HG03025 (cell line): ENCODE data around the gene LRRC25.
"Not testable (repeated sequence)": the region's sequence is repeated elsewhere in the genome, so short reads cannot be mapped to it uniquely, and the experiment has no call there.

Experiments used
- ATAC-seq: cut with Tn5 transposase; IDR thresholded peaks from one replicate; pipeline ENCODE4 v1.9.1; 2021; ENCODE audit warnings: mild to moderate bottlenecking, moderate library complexity; ENCODE audit not compliant: unreplicated experiment, low FRiP score

LRRC25 gene

GRCh38 chr19:18385675-18386542, 11.5 kb downstream of the LRRC25 start, which contains the start of gene GDF15:
Gene GDF15, plus strand, starts transcription at chr19:18386158. Its CDS starts 32 bp downstream, at chr19:18386190.
- no peak for ATAC-seq

DNA sequence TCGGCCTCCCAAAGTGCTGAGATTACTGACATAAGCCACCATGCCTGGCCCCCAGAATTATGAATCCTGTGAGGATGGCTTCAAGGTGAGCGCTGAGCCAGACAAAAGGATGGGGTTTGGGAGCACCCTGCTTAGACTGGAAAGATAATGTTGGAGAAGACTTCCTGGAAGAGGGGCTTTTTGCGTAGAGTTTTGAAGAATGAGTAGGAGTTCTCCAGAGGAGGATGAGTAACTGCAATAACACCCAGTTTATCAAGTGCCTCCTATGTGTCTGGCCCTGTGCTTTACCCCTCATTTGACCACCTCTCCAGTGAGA, 12.1 kb downstream of the LRRC25 start:
- ATAC-seq = no peak

- no peak for ATAC-seq
Measured at GRCh38 chr19:18384775-18385174, 12.6 kb downstream of the LRRC25 start.

GRCh38 chr19:18383622-18384021, 13.8 kb downstream of the LRRC25 start:
- not testable (repeated sequence) for ATAC-seq

GRCh38 chr19:18380843-18381242, 16.6 kb downstream of the LRRC25 start:
- ATAC-seq = no peak

GRCh38 chr19:18379803-18380747, 17.3 kb downstream of the LRRC25 start:
- ATAC-seq = no peak

- no peak for ATAC-seq
Measured at GRCh38 chr19:18377026-18377425, 20.4 kb downstream of the LRRC25 start.

GRCh38 chr19:18373892-18374629, 23.4 kb downstream of the LRRC25 start:
- ATAC-seq = no peak

DNA sequence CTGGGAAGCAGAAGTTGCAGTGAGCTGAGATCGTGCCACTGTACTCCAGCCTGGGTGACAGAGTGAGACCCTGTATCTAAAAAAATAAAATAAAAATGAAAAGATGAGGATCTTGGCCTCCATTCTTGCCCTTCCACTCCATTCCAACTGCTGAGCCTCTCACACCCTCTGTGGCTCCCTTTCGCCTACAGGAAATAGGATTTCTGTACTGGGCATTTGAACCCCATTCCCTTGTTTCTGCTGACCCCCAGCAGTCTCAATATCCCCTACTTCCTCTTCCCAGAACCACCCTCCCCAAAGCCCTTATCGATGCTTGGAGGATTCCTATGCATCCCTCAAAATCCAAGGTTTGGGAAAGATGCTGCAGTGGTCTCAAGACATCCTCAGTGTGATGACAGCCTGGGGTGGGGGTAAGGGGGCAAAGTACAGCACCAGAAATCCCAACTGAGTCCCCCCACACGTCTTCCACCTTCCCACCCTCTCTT, 24.0 kb downstream of the LRRC25 start:
- ATAC-seq = no peak

GRCh38 chr19:18368504-18369222, 28.8 kb downstream of the LRRC25 start:
- ATAC-seq = no peak

DNA sequence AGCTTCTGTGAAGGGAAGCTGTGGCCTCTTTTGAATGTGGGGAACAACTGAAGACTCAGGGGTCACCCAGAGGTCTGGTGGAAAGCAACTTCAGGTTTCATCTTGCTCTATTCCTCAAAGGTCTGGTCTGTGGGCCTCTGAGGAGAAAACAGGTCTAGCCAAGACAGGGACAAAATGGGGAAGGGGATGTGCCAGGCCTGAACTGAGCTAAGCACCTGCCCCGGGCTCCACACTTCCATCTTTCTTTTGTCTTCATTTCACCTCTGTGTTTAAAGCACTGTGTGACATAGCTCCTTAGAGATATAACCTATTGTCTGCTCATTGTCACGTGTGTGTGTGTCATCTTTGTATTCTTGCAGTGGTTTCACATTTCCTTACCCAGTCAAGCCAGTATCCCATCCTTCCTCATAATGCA, 31.4 kb downstream of the LRRC25 start:
- no peak for ATAC-seq

GRCh38 chr19:18364826-18365528, 32.4 kb downstream of the LRRC25 start:
- ATAC-seq = no peak

- not testable (repeated sequence) for ATAC-seq
Measured at GRCh38 chr19:18364277-18364825, 33.1 kb downstream of the LRRC25 start.

DNA sequence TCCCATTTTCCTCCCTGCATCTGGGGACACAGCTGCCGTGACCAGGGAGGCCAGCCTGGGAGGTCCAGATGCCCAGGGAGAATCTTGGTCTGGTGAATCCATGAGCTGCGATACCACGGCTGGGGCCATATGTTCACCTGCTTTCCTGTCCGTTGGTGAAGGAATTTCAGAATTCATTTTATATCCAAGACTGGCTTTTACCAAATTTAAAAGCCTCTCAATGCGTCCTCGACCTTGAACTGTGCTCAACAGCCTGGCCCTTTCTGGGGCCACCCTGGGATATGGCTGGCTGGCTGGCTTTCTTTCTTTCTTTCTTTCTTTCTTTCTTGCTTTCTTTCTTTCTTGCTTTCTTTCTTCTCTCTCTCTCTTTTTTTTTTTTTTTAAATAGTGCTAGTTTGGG, 33.6 kb downstream of the LRRC25 start:
- no peak for ATAC-seq

GRCh38 chr19:18362934-18363542, 34.4 kb downstream of the LRRC25 start:
- no peak for ATAC-seq

DNA sequence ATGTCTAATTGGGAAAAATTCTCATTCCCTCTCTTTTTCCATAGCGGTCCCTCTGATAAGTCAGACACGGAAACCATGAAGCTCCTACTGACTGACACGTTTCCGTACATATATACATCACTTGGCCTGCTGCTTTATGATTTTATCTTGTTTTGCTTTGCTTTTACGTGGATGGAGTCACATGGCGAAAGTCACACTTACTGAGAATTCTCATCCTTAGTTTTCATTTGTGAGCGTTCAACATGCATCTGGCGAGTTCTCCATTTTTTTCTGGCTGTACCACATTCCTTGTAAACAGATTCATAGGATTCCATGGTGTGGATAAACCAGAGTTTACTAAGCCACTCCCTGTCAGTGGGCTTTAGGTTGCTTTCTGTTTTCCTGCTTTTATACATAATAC, 35.8 kb downstream of the LRRC25 start:
- no peak for ATAC-seq

- ATAC-seq = no peak
Measured at GRCh38 chr19:18357041-18357440, 40.4 kb downstream of the LRRC25 start.

GRCh38 chr19:18354743-18355142, 42.7 kb downstream of the LRRC25 start:
- ATAC-seq = not testable (repeated sequence)
